ENCODE data around the gene ZNRF1. TPM values are rescaled to one million over a fixed set of nuclear protein-coding genes. Genes with fewer than 3 reads are reported as not detected.

The ZNRF1 gene
- total RNA-seq, 2 donors from 2014 or later, result 44.9 to 46.1 TPM

- H3K9me3 ChIP-seq (ENCODE audit: control insufficient read depth, low read length), result no peaks in the 10 kb centered on the region
- no peak for TF ChIP-seq CTCF (conservative IDR thresholded peaks at IDR 0.05)
- no peak overlapping the region for H3K9ac ChIP-seq (ENCODE audit: extremely low read depth, low read length, poor library complexity, severe bottlenecking)
- WGBS, 2 experiments (ENCODE audit: insufficient coverage in 1 of 2, insufficient read length in 1 of 2), result 95 to 96% methylated on average over 5 to 6 of the region's 6 CpGs
- Mint-ChIP-seq H3K9me3 (no peaks in the 10 kb centered on the region), H3K36me3 (ENCODE audit: low read depth) (peaks cover 18% of the 10 kb centered on the region), H3K27me3 (ENCODE audit: insufficient read depth) (no peaks in the 10 kb centered on the region), H3K27ac (peak overlapping the region; percentile 23), H3K4me1 (peaks cover 4% of the 10 kb centered on the region), H3K4me3 (no peak overlapping the region)
- H3K4me1 ChIP-seq (ENCODE audit: control insufficient read depth, insufficient read depth, low read length), result no peaks in the 10 kb centered on the region
- no peak overlapping the region for H3K27ac ChIP-seq (ENCODE audit: low read depth, low read length)
- peaks cover 16% of the 10 kb centered on the region for H3K36me3 ChIP-seq (ENCODE audit: control insufficient read depth, insufficient read depth, low read length)
- DNase-seq, result no peak
- no peaks in the 10 kb centered on the region for H3K27me3 ChIP-seq (ENCODE audit: control insufficient read depth, insufficient read depth, low read length, poor library complexity, severe bottlenecking)
- H3K4me3 ChIP-seq (ENCODE audit: low read length), result no peak overlapping the region
Measured at GRCh38 chr16:75081179-75081859, 82.5 kb downstream of the ZNRF1 start.

- WGBS, 2 experiments (ENCODE audit: insufficient coverage in 1 of 2, insufficient read length in 1 of 2), result 92 to 97% methylated on average over 3 to 5 of the region's 5 CpGs
- Histone ChIP-seq H3K9me3 (ENCODE audit: control insufficient read depth, low read length) (no peaks in the 10 kb centered on the region), H3K4me3 (ENCODE audit: low read length) (no peak overlapping the region), H3K36me3 (ENCODE audit: control insufficient read depth, insufficient read depth, low read length) (peaks cover 12% of the 10 kb centered on the region), H3K27ac (ENCODE audit: low read depth, low read length) (no peak overlapping the region), H3K27me3 (ENCODE audit: control insufficient read depth, insufficient read depth, low read length, poor library complexity, severe bottlenecking) (no peaks in the 10 kb centered on the region), H3K4me1 (ENCODE audit: control insufficient read depth, insufficient read depth, low read length) (peaks cover 12% of the 10 kb centered on the region), H3K9ac (ENCODE audit: extremely low read depth, low read length, poor library complexity, severe bottlenecking) (no peak overlapping the region)
- Mint-ChIP-seq H3K4me3 (no peak overlapping the region), H3K27ac (no peak overlapping the region), H3K4me1 (peaks cover 17% of the 10 kb centered on the region), H3K9me3 (no peaks in the 10 kb centered on the region), H3K36me3 (ENCODE audit: low read depth) (peaks cover 8% of the 10 kb centered on the region), H3K27me3 (ENCODE audit: insufficient read depth) (no peaks in the 10 kb centered on the region)
- no peak for TF ChIP-seq CTCF (conservative IDR thresholded peaks at IDR 0.05)
- DNase-seq, result no peak
Measured at GRCh38 chr16:75083813-75084212, 85.0 kb downstream of the ZNRF1 start.

GRCh38 chr16:75085556-75085955 lies 86.7 kb downstream of the ZNRF1 start:
- Histone ChIP-seq H3K27ac (ENCODE audit: low read depth, low read length) (no peak overlapping the region), H3K4me3 (ENCODE audit: low read length) (no peak overlapping the region), H3K9ac (ENCODE audit: extremely low read depth, low read length, poor library complexity, severe bottlenecking) (no peak overlapping the region), H3K36me3 (ENCODE audit: control insufficient read depth, insufficient read depth, low read length) (peaks cover 11% of the 10 kb centered on the region), H3K27me3 (ENCODE audit: control insufficient read depth, insufficient read depth, low read length, poor library complexity, severe bottlenecking) (no peaks in the 10 kb centered on the region), H3K9me3 (ENCODE audit: control insufficient read depth, low read length) (no peaks in the 10 kb centered on the region), H3K4me1 (ENCODE audit: control insufficient read depth, insufficient read depth, low read length) (peaks cover 12% of the 10 kb centered on the region)
- H3K27ac Mint-ChIP-seq, result no peak overlapping the region
- no peak for TF ChIP-seq CTCF (conservative IDR thresholded peaks at IDR 0.05)
- no peak overlapping the region for H3K4me3 Mint-ChIP-seq
- no peak for DNase-seq
- peaks cover 6% of the 10 kb centered on the region for H3K36me3 Mint-ChIP-seq (ENCODE audit: low read depth)
- WGBS, 2 experiments (ENCODE audit: insufficient coverage in 1 of 2, insufficient read length in 1 of 2), result 87 to 94% methylated on average over 2 to 3 of the region's 4 CpGs
- no peaks in the 10 kb centered on the region for H3K27me3 Mint-ChIP-seq (ENCODE audit: insufficient read depth)
- no peaks in the 10 kb centered on the region for H3K9me3 Mint-ChIP-seq
- H3K4me1 Mint-ChIP-seq, result peaks cover 17% of the 10 kb centered on the region

Data from endodermal cell (in vitro differentiated cells).